ENCODE measurements around the gene ZC3H12D.

The ZC3H12D gene

GRCh38 chr6:149414009-149414408 lies 70.8 kb downstream of the ZC3H12D start:
- DNase-seq (ENCODE audit: low read depth) = no peak

GRCh38 chr6:149410557-149410956 lies 74.3 kb downstream of the ZC3H12D start:
- no peak for DNase-seq (ENCODE audit: low read depth)

GRCh38 chr6:149409617-149410016 lies 75.2 kb downstream of the ZC3H12D start:
- DNase-seq (ENCODE audit: low read depth) = no peak

GRCh38 chr6:149405823-149406765 lies 78.7 kb downstream of the ZC3H12D start:
- DNase-seq (ENCODE audit: low read depth) = no peak

- no peak for DNase-seq (ENCODE audit: low read depth)
These were observed 81.3 kb downstream of the ZC3H12D start for GRCh38 chr6:149403534-149403933.

GRCh38 chr6:149400050-149400449 lies 84.8 kb downstream of the ZC3H12D start, which contains the start of gene SUMO4:
SUMO4 (plus strand) TSS chr6:149400262; CDS start chr6:149400392, 130 bp downstream.
- DNase-seq (ENCODE audit: low read depth) = no peak

GRCh38 chr6:149397384-149397783 lies 87.4 kb downstream of the ZC3H12D start:
- no peak for DNase-seq (ENCODE audit: low read depth)

All from HS-27A (cell line).